Limb (tissue), 2 donors: Measurements from ENCODE around the gene ANOS1.
"Not testable (repeated sequence)": the region's sequence is repeated elsewhere in the genome, so short reads cannot be mapped to it uniquely, and the experiment has no call there.

Experiments
- DNase-seq, 2 donors: peaks; one replicate each; pipeline ENCODE4 v3.0.0-alpha.2; 2016; ENCODE audit errors: extremely low spot score in 2 of 2

Gene ANOS1

DNA sequence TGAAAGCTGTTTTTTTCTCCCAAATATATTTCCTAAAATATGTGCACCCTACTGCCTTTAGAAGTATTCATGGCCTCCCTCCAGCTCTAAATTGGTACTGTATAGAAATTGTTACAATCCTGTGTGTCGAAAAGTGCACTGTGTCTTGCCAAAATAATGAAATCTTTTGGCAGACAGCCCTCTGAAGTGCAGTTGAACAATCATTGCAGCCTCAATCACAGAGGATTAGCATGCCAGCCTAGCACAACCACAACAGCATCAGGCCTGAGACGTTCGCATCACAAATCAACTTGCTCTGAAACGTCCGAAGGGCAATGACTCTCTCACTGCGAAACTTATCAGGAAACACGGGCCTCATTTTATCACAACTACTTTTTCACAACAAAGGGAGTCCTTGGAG, 99.0 kb downstream of the ANOS1 start:
- DNase-seq, result no peak

DNA sequence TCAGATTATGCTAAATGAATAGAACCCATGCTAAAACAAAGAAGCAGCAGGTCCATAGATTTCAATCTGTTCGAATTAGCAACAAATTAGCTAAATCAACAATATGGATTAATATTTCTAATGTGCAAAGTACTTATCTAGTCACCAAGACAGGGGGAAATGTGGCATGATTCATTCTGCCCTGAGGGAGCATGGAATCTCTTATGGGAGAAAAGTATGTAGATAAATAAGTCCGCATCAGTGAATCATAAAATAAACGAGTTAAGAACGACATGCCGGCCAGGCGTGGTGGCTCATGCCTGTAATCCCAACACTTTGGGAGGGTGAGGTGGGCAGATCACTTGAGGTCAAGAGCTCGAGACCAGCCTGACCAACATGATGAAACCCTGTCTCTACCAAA, 102.1 kb downstream of the ANOS1 start:
- DNase-seq, result no peak

DNA sequence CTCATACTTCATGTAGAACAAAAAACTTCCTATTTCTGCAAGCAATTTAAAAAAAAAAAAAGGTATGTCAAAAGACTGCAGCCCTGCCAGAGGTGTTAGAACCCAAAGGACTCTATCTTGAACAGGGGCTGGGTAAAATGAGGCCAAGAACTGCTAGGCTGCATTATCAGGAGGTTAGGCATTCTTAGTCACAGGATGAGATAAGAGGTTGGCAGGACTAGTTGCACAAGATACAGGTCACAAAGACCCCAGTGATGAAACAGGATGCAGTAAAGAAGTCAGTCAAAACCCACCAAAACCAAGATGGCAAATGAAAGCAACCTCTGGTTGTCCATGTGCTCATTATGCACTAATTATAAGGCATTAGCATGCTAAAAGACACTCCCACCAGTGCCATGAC, 104.1 kb downstream of the ANOS1 start:
- DNase-seq, result no peak

DNA sequence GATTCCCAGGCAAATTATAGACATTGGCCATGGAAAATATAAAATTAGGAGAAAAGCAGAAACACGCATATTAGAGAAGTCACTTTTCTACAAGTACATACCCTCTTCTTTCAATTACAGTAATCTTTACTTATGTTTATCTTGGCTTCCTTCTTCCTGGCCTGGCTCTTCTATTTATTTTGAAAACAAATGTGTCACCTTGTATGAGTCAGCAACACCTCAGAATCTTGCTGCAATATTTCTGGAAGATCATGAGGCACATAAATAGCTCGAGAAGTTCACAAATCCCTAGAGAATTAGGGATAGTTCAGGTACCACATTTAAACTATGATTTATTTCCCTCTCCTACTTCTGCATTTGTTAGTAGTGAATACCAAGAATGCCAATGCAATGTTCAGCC, 124.6 kb downstream of the ANOS1 start:
- DNase-seq, result no peak

DNA sequence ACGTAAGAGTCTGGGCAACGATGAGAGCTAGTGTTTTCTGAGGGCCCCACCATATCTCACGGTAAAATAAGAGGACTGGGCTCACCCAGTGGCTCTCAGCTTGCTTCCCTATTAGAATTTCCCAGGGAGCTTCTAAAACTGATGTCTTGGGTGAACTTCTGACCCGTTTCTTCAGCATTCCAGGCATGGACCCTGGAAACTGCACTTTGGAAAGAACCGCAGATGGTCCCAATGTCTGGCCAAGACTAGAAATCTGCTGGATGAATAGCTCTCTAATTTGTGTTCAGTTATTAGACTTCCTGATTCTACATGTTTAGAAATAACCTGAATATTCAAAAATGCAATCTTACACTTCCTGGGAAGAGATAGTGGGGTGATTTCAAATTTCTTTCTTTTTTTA, 127.8 kb downstream of the ANOS1 start:
- no peak for DNase-seq

DNA sequence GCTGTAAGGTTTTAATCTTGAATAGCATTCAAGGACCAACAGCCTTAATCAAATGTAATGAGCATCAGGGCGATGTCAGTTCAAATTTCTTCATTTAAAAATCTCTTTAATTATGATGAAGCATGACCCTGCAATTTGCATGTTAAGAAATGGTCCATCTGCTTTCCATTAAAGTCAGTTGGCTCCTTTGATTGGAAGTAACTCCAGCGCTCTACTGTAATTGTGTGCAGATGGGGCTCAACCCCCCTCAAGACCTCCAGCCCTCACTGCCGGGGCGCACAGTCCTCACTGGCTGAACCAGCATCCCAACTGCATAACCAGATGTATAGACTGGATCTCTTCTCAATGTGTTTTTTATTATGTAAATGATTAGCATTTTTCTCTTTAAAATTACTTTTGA, 140.4 kb downstream of the ANOS1 start:
- DNase-seq, result no peak

DNA sequence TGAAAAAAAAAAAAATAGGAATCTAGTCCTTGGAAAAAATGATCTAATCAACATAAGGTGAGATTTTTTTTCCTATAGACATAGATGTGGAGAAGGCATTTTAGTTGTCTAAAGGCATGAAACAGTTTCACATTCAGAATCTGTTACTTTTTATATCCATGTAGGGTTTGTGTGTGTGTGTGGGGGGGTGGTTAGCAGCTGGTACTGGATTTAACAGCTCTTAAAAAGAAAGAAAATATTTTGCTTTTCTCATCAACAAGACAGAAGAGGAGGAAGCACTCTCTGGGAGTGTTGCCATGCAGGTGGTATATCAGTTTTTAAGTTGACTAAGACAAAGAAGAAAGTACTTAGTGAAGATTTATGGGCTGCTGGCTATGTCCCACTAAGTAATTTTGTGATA, 145.0 kb downstream of the ANOS1 start:
- DNase-seq, result no peak

DNA sequence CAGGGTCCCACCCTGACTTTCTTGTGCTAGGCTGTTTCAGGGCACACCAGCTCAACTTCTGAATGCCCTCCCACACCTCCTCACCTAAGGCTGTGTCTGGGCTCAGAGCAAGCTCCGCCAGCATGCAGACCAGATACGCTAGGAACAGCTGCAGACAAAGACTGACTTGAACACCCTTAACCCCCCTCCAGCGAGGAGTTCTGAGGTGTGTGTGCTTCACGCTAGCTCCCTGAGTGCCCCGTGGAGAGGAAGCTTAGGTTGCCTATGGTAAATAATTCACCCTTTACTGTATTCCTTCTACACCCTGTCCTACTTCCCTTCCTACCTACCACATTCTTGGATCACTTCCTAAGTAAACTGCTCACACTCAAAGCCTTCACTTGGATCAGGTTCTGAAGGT, 152.3 kb downstream of the ANOS1 start:
- DNase-seq, result no peak

DNA sequence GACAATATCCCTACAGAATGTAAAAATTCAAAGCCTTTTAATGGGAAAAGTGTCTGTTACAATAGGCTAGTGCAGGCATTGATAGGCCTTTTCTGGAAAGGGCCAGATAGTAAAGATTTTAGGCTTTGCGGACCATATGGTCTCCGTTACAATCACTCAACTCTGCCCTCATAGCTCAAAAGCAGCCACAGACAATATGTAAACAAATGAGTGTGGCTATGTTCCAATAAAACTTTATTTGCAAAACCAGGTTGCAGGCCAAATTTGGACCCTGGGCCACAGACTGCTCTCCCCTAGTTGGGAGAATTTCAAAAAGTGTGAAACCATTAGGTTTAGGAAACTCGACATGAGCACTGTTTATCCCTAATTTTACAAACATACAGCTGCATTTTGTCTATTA, 155.1 kb downstream of the ANOS1 start:
- no peak for DNase-seq

DNA sequence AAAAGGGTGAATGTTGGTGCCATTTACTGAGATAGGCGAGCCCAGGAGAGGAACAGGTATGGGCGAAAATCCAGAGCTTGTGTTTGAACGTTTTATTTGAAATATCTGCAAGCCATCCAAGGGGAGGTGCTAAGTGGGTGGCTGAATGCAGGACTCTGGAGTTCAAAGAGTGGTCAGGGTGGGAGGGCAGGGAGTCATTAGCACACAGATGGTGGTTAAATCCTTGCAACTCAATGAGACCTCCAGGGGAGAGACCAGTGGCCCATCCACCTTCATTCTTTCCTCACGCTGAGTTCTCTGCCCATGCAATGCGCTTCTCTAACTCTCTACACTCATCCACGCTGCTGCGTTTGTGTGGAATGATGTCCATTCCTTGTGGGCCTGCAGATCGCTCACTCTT, 166.2 kb downstream of the ANOS1 start:
- no peak for DNase-seq

DNA sequence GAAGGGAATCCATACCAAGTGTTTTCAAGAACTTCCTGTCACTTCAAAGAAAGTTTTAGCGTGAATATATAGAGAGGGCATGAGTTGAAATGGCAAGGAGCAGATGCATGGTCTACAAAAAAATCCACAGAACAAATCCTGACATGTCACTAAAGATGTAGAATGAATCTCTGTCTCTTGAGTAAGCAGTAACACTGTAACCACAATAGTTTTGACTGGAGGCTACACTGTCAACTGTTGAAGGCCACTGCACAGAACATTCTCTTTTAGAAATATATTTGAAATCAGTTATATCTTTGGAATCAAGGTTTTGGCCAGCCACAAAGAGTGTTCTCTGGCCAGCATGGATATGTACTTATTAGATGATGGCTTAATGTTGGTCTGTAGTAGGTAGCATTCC, 183.5 kb downstream of the ANOS1 start:
- no peak for DNase-seq

DNA sequence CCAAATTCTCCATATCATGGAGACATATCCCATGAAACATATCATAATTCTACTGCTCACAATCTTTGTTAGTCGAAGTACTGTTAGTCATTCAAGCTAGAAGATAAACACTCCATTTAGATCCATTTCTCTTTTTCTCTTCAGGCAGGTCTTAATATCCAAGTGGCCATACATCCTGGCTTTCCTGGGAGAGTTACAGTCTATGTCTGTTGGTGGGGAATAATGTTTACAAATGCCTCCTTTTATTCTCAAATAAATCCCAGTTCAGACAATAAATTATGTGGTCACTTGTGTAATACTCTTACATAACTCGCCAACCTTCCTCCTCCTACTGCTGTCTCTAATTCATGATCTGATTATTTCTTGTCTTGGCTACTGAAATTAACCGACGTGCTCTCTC, 185.2 kb downstream of the ANOS1 start:
- DNase-seq, result no peak

DNA sequence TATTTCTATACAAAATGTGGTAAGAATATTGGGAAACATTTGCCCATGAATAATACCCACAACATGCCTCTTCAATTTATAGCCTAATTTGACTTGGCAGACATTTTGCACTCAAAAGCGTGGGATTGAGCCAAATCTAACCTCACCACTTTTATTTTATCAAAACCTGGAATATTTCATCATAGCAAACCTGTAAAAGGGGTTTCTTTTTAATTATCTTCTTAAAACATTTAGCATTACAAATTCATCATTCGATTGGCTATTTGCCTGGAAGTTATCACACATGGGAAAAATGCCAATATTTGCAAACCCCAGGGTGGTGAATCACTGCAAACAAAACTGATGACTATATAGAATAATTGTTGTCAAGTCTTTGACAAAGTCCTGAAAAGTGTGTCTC, 211.1 kb downstream of the ANOS1 start:
- DNase-seq, result no peak

DNA sequence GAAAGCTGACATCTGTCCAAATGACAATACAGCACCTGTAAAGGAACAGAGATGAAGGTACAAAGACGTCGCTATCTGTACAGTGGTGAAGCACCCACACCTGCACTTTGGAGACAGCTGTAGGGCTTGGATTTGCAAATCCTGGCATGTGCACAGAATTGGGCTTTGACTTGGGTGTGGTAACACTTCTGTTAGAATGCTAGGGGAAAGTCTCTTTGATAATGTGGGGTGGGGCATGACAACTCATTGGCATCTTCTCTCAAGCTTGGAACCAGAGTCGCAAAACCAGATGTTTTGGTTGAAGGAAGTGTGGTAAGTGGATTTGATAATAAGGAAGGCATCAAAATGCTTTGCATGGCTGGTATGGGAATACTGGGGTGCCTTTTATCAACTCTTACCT, 211.8 kb downstream of the ANOS1 start:
- no peak for DNase-seq

DNA sequence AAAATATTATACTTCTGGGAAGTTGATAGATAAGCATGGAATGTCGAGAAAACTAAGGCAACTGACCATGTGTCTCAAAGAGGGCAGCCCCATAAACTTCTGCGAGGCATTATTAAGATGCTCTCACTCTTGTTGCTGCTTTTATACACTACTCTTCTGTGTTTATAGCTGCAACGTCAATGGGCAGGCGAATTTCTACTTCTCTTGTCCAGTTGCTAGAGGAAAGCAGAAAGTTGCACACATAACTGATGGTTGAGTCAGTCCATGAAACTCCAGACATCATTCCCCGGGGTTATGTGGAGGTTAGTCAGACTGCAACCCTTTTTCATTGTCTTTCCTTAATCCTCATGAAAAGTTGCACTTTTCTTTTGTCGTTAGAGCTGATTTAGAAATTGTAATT, 227.5 kb downstream of the ANOS1 start:
- no peak for DNase-seq

DNA sequence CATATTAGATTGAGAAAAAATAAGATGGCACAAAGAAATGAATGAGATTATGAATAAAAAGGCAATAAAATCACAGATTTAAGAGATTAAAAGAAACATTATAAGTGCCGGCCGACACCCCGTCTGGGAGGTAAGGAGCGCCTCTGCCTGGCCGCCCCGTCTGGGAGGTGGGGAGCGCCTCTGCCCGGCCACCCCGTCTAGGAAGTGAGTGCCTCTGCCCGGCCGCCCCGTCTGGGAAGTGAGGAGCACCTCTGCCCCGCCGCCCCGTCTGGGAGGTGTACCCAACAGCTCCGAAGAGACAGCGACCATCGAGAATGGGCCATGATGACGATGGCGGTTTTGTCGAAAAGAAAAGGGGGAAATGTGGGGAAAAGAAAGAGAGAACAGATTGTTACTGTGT, 229.8 kb downstream of the ANOS1 start:
- not testable (repeated sequence) for DNase-seq

DNA sequence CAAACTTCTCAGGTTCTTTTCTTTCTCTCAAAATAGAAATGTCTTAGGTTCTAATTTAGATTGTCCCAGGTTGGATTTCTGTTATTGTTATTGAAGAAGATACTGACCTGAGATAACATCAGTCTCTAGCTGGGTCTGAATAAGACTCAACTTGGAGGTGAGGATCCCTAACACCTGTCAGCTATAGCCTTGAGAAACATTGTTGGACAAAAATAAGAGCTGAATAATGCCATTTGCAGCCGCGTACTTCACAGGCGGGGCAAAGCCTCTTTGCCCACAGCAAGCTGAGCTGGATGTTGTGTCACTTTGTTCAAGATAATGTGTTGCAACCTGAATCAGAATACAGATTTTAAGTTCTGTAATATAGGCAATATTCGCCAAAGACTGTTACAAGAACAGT, 231.7 kb downstream of the ANOS1 start:
- no peak for DNase-seq

DNA sequence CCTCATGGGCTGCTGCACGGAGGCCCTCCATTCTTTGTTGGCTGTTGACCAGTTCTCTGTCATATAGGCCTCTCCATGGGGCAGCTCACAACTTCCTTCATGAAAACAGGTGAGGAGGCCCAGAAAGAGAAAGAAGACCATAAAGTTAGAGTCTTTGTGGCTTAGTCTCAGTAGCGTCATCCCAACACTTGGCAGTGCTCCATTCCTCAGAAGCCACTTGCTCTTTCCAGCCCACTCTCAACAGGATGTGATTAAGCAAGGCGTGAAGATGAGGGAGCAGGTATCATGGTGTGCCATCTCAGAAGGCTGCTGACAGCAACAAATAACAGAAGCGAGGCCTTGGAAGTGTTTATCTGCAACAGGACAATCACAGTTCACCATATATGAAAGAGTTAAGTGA, 236.9 kb downstream of the ANOS1 start:
- not testable (repeated sequence) for DNase-seq

DNA sequence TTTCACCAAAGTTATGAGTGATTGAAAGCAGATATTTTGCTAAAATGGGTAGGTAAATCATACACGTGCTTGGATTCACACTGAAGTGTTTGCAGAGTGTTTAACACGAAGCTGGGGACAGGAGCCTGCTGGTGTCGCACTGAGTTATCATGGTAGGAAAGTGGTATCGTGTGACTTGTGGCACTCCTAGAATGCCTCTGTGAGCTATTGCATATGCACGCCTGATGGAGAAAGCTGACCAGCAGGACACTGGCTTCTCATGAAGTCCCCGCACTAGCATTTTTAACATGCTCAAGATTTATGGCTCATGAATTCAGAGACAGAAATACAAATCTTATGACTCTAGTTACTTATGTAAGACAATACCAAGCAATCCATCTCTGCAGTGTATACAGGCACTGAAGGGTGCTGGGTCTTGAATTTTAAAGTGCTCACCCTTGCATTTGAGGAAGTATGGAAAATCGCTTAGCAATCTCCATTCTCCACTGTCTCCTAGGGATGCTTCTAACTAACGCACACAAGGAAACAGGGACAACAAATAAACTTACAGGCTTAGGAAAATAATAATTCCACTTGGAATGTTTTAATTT, 247.5 kb downstream of the ANOS1 start:
- DNase-seq, result no peak
